NCI-H1417 (cell line): Measurements from ENCODE around the gene GKN2.

Experiments used
- DNase-seq, 3 experiments: peaks; one replicate each; lab custom pipeline; 2025; lab: John Stamatoyannopoulos, UW

GKN2 gene, protein sequence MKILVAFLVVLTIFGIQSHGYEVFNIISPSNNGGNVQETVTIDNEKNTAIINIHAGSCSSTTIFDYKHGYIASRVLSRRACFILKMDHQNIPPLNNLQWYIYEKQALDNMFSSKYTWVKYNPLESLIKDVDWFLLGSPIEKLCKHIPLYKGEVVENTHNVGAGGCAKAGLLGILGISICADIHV

DNA sequence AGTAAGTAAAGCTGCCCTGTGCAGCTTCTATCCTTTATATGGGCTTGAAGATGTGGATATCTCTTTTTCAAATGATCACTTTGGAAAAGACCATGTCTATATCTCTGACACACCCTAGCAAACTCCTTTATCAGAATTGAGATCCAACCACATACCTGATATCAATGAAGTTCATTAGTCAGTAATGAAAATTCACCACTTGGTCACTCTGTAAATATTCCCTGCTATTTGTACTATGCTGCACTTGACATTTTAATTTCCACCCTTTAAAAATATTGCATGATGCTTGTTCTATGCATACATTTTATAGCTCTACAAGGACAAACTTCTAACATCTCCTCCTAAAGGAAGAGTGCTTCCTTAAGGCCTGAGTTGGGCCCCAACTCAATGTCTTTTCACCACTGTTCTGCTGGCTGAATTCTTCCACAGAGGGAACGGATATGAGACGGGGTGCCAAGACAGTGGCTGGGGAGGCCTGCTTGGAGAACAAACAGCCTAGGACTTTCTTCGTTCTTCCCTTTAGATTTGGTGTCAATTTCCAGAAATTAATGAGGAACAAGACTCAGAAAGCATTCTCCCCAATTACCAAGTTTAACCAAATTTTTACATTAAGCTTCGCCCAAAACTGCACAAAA is at the start of gene GKN2:
Gene GKN2, minus strand, starts transcription at position 7 of the 635 bp plus-strand sequence. CDS start 32 bp downstream, outside the sequence.
- DNase-seq: no peak

DNA sequence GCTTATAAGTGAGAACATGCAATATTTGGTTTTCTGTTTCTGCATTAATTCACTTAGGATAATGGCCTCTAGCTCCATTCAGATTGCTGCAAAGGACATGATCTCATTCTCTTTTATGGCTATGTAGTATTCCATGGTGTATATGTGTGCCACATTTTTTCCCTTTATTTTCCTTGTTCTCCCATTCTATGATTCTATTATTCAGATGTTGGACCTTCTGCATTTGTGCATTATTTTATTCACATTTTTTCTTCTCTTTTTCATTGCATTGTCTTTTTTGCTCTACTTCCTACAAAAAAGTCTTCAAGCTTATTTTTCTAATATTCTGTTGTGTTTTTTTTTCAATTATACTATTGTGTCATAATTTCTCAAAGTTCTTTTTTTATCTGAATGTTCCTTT is 49.2 kb upstream of the GKN2 start:
- no peak for DNase-seq

DNA sequence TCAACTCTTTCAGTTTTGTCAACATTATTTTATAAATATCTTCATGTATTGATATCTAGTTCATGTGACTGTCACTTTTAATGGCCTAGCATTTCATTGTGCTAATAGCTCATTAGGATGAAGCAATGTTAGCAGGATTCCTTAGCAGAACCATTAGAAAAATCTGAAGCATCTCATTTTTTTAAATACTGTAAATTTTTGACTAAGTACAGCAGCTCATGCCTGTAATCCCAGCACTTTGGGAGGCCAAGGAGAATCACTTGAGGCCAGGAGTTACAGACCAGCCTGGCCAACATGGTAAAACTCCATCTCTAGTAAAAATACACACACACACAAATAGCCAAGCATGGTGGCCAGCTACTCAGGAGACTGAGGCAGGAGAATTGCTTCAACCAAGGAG is 44.7 kb upstream of the GKN2 start:
- no peak for DNase-seq

DNA sequence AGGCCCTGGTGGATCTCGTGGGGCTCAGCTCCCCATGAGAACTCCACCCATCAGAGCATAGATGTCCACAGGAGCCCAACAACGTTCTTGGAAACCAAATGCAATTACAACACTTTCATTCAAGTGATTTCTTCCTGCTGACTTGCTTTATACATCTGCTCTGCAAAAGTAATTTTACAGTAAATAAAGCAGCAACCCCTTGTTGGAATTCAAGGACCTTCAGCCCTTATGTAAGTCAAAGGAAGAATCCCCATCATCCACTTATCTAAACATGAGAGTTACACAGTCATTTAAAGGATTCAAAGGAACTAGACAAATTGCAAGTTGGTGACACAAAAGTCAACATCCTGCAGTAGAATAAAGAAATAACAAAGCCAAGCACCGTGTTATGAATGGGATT is 43.2 kb upstream of the GKN2 start:
- peak in 1 of 3 experiments; percentile 34 for DNase-seq

DNA sequence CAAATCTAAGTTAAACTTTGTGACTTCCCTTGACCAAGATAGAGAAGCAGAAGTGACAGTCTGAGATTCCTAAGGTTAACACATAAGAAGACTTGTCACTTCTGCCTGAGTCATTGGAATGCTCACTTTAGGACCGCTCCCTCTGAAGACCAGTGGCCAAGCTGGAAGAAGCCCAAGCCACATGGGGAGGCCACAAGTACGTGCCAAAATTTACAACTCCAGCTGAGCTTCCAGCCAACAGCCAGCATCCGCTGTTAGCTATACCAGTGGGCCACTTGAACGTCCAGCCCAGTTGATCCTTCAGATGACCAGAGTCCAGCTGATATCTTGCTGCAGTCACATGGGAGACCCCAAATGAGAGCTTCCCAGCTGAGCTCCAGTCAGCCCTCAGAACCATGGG is 42.2 kb upstream of the GKN2 start:
- no peak for DNase-seq

DNA sequence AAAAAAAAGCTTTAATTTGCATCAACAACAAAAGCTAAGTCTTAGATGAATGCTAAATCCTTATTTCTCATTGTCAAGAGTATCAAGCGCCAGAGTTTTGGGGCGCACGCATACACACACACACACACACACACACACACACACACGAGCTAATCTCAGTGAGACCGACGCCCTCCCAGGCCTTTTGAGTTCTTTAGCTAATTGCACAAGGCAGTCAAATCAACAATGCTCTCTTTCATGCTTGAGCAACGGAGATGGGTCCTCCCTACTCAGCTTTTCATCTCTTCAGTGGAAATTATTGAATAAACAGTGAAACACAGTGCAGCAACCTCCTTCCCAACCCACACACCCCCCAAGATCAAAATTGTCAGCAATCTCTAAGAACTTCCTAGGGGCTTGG is 41.0 kb upstream of the GKN2 start:
- DNase-seq: peak in 2 of 3 experiments; percentile 12 to 51

DNA sequence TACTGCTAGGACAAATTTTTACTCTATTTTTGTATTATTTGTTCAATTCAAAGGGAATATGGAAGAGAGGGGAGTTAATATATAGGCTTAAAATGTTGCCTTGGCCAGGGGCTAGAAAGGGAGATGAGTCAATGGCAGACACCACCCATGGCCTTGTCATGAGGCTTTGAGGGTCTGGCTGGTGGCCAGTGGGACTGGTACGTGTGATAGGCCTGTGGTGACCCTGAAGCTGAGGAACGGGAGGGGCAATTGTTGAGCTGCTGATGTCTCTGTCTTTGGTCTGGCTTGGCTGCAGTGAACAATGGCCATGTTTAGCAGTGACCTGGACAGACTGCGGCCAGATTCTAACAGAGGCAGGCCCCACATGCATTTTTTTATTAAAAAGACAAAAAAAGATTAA is 40.2 kb upstream of the GKN2 start:
- no peak for DNase-seq

DNA sequence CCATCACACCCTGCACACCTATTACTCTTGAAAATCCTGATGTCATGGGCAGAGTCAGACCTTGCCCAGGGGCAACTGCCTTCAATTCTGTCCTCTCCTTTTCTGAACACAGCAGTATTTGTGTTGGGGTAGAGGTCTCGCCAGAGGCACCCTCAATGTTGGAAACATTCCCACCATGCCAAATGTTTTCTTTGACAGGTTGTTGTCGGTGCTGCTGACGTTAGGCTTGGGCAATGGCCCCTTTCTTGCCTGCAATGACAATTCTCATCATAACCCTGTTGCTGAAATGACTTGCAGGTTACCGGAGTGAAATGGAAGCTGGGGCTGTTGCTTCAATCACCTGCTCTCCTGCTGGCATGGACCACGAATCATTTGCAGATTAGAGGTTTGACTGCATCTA is 39.6 kb upstream of the GKN2 start:
- no peak for DNase-seq

DNA sequence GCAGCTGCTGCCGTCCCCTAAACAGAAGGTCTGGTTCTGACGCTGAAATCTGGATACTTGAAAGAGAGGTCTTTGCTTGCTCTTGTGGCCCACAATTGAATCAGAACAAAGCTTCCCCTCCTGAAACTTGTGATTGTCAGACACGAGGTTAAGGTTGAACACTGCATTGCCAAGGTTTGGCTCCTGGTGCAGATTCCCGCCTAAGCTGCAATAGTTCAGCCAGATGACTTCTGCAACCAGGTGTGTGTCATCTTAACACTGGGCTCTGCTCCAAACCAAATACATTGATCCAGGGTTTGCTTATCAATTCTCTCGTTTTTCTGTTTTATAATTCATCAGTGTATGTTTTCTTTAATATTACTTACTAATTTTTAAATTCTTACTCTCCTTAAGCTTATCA is 36.3 kb upstream of the GKN2 start:
- DNase-seq: no peak

DNA sequence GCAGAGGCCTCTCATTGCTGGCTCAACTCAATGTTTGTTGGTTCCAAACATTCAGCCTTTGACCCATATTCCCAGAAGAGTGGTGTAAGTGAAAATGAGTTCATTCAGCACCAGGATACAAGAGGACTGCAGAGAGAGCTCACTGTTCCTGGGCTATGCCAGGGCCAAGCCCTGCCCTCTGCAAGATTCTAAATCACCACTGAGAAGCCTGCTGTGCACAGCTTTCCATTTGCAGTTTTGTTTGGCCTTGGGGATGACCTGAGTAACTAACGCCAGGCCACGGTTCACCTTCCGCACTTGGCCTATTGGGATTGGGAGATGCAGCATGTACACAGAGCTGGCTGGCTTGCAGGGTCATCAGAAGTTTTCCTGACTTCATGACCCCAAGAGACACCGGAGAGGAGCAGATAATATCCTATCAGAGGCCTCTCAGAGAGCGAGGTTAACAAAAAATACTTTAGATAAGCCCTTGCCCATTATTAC is 34.4 kb upstream of the GKN2 start:
- no peak for DNase-seq

DNA sequence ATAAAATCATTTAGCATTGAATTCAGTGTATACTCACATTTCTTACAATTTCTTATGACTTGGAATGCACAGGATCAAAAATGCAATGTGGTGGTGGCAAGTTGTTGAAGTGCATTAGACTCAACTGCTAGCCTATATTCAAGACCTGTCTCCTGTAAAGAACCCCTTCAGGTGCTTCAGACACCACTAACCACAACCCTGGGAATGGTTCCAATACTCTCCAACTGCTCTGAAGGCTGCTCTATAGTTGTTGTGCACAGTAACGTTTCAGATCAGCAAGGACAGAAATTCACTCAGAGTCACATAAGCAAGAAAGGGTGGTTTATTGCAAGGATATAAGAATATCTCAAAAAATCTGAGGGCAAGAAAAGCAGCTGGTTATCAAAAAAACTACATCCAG is 28.3 kb upstream of the GKN2 start:
- DNase-seq: peak in 1 of 3 experiments; percentile 59

DNA sequence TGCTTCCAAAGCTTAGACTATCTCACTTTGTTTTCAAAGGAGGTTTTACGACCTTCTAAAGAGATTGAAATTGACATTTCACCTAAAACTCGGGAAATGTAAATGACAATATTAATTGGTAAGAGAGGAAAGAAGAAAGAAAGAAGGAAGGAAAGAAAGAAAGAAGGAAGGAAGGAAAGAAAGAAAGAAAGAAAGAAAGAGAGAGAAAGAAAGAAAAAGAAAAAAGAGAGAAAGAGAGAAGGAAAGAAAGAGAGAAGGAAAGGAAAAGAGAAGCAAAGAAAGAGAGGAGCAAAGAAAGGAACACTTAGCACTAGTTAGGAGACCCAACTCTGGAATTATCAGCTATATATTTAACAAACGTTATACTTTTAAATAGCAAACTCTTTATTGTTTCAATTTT is 25.4 kb upstream of the GKN2 start:
- no peak for DNase-seq

DNA sequence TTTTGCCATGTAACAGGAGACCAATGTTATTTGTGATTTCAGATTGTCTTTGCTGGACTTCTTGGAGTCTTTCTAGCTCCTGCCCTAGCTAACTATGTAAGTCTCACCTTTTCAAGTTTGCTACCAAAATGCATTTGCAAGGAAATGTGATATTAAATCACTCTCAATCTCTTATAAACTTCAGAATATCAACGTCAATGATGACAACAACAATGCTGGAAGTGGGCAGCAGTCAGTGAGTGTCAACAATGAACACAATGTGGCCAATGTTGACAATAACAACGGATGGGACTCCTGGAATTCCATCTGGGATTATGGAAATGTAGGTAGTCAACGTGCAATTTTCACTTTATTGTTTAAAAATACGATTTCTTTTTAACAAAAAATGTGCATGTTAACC is 24.8 kb upstream of the GKN2 start:
- DNase-seq: no peak

DNA sequence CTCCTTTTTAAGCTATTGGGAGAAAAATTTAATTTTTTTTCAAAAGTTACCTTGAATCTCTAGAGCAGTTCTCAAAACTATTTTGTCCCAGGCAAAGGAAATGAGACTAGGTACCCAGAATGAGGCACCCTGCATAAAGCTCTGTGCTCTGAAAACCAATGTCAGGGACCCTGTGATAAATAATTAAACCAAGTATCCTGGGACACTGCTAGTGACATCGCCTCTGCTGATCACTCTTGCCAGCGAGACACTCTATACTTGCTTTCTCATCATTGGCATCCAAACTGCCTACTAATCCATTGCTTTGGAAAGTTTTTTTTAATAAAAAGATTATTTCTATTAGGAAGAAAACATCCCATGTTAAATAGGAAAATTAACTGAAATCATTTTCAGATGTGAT is 23.2 kb upstream of the GKN2 start:
- DNase-seq: no peak

DNA sequence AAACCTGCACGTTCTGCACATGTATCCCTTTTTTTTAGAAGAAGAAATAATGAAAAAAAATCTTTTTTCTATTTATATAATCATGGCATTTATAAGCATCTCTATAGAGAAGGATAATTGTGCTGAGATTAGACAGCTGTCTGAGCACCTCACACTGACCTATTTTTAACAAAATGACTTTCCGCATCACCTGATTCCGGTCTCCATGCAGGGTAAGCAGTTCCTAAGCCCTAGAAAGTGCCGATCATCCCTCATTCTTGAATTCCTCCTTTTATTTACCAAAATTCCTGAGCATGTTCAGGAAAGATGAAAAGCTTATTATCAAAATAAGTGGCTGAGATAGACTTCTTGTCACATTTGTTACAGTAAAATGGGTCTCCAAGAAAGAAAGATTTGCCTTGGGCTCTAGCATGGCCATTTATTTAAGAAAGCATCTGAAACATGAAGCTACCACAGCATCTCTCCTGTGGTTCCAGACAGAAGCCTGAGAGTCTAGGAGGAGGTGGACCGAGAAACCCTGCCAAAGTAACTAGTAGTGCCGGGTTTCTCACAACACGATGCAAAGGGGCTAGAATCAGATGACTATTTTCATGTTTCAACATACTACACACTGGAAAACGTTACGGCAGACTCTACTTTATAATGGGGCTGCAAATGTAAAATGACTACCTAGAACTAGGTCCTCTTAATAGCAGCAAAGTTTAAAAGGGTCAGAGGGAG is 22.4 kb upstream of the GKN2 start:
- DNase-seq: no peak

DNA sequence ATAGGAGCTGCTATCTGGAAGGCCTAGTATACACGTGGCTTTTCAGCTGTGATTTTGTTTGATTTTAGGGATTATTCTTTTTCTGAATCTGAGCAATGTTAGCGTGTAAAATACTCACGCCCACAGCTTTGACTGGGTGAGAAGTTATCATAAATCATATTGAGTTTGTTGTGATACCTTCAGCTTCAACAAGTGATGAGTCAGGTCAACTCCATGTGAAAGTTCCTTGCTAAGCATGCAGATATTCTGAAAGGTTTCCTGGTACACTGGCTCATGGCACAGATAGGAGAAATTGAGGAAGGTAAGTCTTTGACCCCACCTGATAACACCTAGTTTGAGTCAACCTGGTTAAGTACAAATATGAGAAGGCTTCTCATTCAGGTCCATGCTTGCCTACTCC is 21.6 kb upstream of the GKN2 start, which contains the start of gene GKN1:
Gene GKN1, plus strand, starts transcription at position 386 of the 400 bp plus-strand sequence. CDS start 42 bp downstream, outside the sequence.
- no peak for DNase-seq

DNA sequence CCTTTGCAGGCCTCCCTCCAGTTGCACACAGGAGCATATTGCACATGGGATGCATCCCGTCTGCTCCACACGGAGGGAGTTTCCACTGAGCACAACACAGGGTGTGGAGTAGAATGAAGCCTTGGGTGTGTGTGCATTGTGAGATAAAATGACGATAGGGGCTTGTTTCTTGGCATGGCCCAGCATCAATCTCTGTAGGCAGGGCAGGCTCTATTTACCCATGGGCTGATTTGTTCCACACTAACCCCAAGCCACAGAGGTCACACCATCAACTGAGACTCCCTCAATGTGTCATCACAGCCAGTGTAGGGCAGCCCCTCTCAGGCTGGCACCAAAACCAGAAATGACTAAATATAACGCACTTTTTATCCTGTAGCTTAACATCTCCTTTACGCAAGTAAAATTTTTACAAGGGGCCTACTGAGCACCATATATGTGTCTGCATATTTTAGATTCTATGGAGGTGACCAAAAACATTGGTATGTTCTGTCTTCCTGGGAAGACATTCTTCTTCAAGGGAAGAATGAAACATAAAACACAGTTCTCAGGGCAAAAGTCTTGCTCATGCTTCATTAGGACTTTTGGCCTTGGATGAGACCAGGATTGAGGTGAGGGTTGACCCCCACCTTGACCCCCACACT is 19.0 kb upstream of the GKN2 start:
- DNase-seq: no peak

DNA sequence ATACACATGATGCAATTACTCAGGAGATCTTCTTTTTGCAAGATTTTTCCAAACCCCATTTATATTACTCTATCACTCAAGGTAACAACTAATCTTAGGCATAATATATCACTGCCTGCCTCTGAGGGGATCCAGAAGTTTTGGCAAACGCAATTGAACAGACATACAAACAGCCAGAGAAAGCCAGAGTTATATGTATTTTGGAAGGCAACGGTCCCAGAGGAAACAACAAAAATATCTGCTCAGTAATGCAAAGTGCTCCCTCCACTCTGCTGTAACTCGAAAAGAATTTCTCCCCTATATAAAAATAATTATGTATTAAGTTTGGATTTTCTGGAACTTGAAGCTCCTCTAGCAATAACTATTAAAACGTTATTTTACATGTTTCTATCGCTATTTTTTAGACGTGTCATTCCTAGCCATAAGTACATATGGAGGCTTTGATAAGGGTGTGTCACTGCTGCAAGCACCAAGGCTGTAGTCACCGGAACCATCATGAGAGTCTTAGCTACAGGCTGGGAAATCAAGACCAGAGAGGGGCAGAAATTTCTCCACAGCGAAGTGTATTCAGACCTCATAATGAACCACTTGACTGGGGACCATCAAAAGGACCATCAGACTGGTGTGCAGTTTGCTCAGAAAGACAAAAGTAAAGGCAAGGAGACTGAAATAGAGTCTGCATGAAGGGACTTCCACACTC is 18.0 kb upstream of the GKN2 start:
- no peak for DNase-seq

DNA sequence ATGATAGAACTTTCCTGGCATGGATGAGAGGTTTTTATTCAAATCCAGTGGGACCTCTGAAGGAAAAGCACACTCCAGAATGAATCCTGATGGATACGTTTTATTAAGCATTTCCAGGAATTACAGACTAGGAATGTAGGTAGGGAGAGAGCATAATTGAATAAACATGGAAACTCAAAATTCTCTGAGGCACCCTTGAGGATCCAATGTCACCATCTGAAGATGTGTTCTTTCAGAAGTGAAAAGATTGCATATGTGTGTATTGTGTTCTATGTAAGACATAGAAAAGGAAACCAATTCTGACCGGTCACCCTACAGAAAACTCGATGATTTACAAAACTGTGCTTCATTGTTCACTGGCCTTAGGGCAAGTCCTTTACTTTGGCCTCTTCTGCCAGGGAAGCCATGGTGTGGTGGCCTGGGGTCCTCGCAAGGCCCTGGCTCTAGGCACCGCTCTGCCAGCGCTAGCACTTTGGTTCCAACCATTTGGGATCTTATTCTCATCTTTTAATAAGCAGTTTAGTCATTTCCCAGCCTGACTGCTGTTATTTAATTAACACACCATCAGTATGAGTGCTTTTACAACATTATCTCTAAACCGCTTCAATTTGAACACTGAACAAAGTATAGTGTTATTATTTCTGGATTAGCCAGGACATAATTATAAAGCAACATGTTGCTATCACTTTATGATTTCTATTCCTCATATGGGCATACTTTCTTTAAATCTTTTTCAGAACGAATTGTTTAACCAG is 17.2 kb upstream of the GKN2 start:
- no peak for DNase-seq

DNA sequence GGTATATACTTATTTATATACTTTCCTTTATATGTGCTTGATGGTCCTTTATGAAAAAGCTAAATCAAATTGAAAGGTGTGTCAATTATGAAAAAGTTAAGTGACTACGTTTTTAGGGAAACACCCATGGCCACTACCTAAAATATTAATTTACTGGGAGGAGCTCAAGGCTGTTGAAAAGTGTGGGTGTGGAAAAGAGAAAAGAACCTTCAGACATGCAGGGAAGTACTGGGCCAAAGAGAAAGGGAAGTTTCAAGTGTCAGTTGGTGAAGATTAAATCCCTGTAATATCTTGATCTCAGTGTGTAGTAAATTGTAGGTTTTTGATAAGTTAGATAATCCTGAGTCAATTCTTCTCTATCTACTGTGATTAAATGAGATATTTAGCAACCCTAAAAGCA is 15.5 kb upstream of the GKN2 start:
- DNase-seq: no peak

DNA sequence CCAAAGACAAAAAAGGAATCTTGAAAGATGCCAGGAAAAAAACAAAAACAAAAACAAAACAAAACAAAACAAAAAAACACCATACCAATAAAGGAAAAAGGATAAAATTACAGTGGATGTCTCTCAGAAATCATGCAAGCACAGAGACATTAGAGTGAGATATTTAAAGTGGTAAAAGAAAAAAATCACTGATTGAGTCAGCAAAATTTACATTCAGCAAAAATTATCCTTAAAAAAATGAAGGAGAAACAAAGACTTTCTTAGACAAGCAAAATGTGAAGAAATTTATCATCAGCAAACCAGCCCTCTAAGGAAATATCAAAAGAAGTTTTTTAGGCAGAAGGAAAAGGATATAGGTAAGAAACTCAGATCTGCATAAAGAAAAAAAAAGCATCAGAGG is 11.6 kb upstream of the GKN2 start:
- DNase-seq: no peak
